Tibial artery (tissue), 4 donors: ENCODE data around the gene ODC1.

Experiments
- DNase-seq, 2 donors: peaks; one replicate each; pipeline ENCODE4 v3.0.0-alpha.2; 2019
- H3K27ac ChIP-seq, 2 donors: fragments of 200-600 bp; sonication (generic) in 1 of 2; 1 replicate in 1 of 2; 2 replicates in 1 of 2; pipeline ENCODE4 v1.5.1; 2018 to 2019; ENCODE audit warnings: mild to moderate bottlenecking in 1 of 2
- H3K27me3 ChIP-seq, 2 donors: fragments of 200-600 bp; sonication (generic) in 1 of 2; one replicate each; pipeline versions ENCODE4 v1.5.1 to v1.6.0; 2016 to 2019
- H3K36me3 ChIP-seq, 3 donors: fragments of 200-600 bp; sonication (generic) in 2 of 3; one replicate each; pipeline ENCODE4 v1.5.1; 2016 to 2019; ENCODE audit warnings: mild to moderate bottlenecking in 2 of 3
- H3K4me1 ChIP-seq, 4 donors: fragments of 200-600 bp; sonication (generic) in 2 of 4; 1 replicate in 3 of 4; 2 replicates in 1 of 4; pipeline ENCODE4 v1.5.1; 2016 to 2019
- H3K4me3 ChIP-seq, 2 donors: fragments of 200-600 bp; sonication (generic) in 1 of 2; 1 replicate in 1 of 2; 2 replicates in 1 of 2; pipeline ENCODE4 v1.5.1; 2018 to 2019; ENCODE audit warnings: mild to moderate bottlenecking in 2 of 2
- H3K9me3 ChIP-seq, 3 donors: fragments of 200-600 bp; sonication (generic) in 1 of 3; one replicate each; pipeline ENCODE4 v1.5.1; 2016 to 2019
- intact Hi-C: fragments of 100-400 bp; cut with DNase I; formaldehyde crosslinking; loops from one replicate; pipeline ENCODE4 v1.15.0; 2023; ENCODE audit warnings: low total_unique reads
- TF ChIP-seq, protein P1 (sequence below), 2 experiments: fragments of 200-600 bp in 1 of 2; fragments of 450-650 bp in 1 of 2; IDR thresholded peaks; one replicate each; pipeline ENCODE4 v1.5.1; 2017 to 2019; ENCODE audit warnings: antibody characterized with exemption in 2 of 2, mild to moderate bottlenecking in 1 of 2, moderate library complexity in 1 of 2

The ODC1 gene

GRCh38 chr2:10415048-10415447 is 33.1 kb downstream of the ODC1 start:
- no peak for DNase-seq
- intact Hi-C loops = no loop called here
- Histone ChIP-seq H3K9me3 (no peaks in the 10 kb centered on the region), H3K4me1 (peaks cover 0 to 16% (median 11%) of the 10 kb centered on the region in 4 donors), H3K27ac (no peak overlapping the region), H3K27me3 (no peaks in the 10 kb centered on the region), H3K4me3 (no peak overlapping the region), H3K36me3 (peaks cover 0 to 5% (median 0%) of the 10 kb centered on the region in 3 donors)
- TF ChIP-seq, protein P1, sequence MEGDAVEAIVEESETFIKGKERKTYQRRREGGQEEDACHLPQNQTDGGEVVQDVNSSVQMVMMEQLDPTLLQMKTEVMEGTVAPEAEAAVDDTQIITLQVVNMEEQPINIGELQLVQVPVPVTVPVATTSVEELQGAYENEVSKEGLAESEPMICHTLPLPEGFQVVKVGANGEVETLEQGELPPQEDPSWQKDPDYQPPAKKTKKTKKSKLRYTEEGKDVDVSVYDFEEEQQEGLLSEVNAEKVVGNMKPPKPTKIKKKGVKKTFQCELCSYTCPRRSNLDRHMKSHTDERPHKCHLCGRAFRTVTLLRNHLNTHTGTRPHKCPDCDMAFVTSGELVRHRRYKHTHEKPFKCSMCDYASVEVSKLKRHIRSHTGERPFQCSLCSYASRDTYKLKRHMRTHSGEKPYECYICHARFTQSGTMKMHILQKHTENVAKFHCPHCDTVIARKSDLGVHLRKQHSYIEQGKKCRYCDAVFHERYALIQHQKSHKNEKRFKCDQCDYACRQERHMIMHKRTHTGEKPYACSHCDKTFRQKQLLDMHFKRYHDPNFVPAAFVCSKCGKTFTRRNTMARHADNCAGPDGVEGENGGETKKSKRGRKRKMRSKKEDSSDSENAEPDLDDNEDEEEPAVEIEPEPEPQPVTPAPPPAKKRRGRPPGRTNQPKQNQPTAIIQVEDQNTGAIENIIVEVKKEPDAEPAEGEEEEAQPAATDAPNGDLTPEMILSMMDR (IDR thresholded peaks at IDR 0.05) = no peak

GRCh38 chr2:10414591-10414990 is 33.5 kb downstream of the ODC1 start:
- peaks cover 0 to 16% (median 11%) of the 10 kb centered on the region in 4 donors for H3K4me1 ChIP-seq

GRCh38 chr2:10413991-10414451 is 34.1 kb downstream of the ODC1 start:
- no peaks in the 10 kb centered on the region for H3K36me3 ChIP-seq
- no peak overlapping the region for H3K27ac ChIP-seq
- no peak overlapping the region for H3K4me3 ChIP-seq
- DNase-seq = no peak
- TF ChIP-seq, protein P1 (IDR thresholded peaks at IDR 0.05) = no peak
- no peaks in the 10 kb centered on the region for H3K9me3 ChIP-seq
- intact Hi-C loops = no loop called here
- no peaks in the 10 kb centered on the region for H3K27me3 ChIP-seq
- H3K4me1 ChIP-seq = peaks cover 0 to 20% (median 16%) of the 10 kb centered on the region in 4 donors

More at GRCh38 chr2:10414591-10414990, 33.5 kb downstream of the ODC1 start:
- Histone ChIP-seq H3K4me3 (no peak overlapping the region), H3K36me3 (no peaks in the 10 kb centered on the region), H3K27ac (no peak overlapping the region), H3K9me3 (no peaks in the 10 kb centered on the region), H3K27me3 (no peaks in the 10 kb centered on the region)
- TF ChIP-seq, protein P1 (IDR thresholded peaks at IDR 0.05) = no peak
- intact Hi-C loops = no loop called here
- no peak for DNase-seq

DNA sequence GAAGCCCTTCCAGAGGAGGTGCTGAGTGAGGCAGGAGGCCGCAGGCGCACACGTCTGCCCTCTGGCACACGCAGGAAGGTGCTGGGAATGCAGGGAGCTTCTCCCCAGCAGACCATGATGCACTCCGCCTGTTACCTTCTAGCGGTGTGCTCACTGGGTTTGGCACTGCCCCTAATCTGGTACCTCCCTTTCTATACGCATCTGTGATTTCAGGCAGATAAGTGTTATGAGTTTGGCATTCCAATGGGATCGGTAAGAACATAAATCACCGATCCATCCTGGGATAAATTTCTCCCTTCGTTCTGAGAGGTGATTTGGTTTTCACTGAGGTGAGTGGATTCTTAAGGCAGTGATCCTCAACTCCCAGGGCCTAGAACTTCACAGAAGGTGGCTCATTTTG is 34.6 kb downstream of the ODC1 start:
- peaks cover 0 to 26% (median 20%) of the 10 kb centered on the region in 4 donors for H3K4me1 ChIP-seq
- no peaks in the 10 kb centered on the region for H3K36me3 ChIP-seq
- TF ChIP-seq, protein P1 (IDR thresholded peaks at IDR 0.05) = no peak
- H3K27ac ChIP-seq = no peak overlapping the region
- no peak for DNase-seq
- H3K9me3 ChIP-seq = no peaks in the 10 kb centered on the region
- no peaks in the 10 kb centered on the region for H3K27me3 ChIP-seq
- intact Hi-C loops = no loop called here
- no peak overlapping the region for H3K4me3 ChIP-seq

GRCh38 chr2:10412380-10412779 is 35.7 kb downstream of the ODC1 start:
- no peak overlapping the region for H3K4me3 ChIP-seq
- no peaks in the 10 kb centered on the region for H3K9me3 ChIP-seq
- TF ChIP-seq, protein P1 (IDR thresholded peaks at IDR 0.05) = no peak
- no peaks in the 10 kb centered on the region for H3K27me3 ChIP-seq
- H3K27ac ChIP-seq = no peak overlapping the region
- no peaks in the 10 kb centered on the region for H3K36me3 ChIP-seq
- peaks cover 0 to 37% (median 31%) of the 10 kb centered on the region in 4 donors for H3K4me1 ChIP-seq
- no peak for DNase-seq
- intact Hi-C loops = no loop called here

GRCh38 chr2:10411557-10411956 is 36.6 kb downstream of the ODC1 start:
- Histone ChIP-seq H3K27me3 (no peaks in the 10 kb centered on the region), H3K27ac (no peak overlapping the region), H3K36me3 (no peaks in the 10 kb centered on the region), H3K4me3 (no peak overlapping the region), H3K9me3 (no peaks in the 10 kb centered on the region), H3K4me1 (peaks cover 0 to 45% (median 35%) of the 10 kb centered on the region in 4 donors)
- TF ChIP-seq, protein P1 (IDR thresholded peaks at IDR 0.05) = no peak
- intact Hi-C loops = no loop called here
- no peak for DNase-seq
